Stimulated activated CD8-positive, alpha-beta memory T cell treated with anti-CD3 and anti-CD28 coated beads, Interleukin-7, amount 100 ng/mL, for 1 hour (primary cell): Measurements from ENCODE around the gene DLL1.

ENCODE experiments used
- DNase-seq, 2 donors: peaks; one replicate each; pipeline ENCODE4 v3.0.0-alpha.2; 2020; ENCODE audit warnings: low read depth in 2 of 2

Gene DLL1

DNA sequence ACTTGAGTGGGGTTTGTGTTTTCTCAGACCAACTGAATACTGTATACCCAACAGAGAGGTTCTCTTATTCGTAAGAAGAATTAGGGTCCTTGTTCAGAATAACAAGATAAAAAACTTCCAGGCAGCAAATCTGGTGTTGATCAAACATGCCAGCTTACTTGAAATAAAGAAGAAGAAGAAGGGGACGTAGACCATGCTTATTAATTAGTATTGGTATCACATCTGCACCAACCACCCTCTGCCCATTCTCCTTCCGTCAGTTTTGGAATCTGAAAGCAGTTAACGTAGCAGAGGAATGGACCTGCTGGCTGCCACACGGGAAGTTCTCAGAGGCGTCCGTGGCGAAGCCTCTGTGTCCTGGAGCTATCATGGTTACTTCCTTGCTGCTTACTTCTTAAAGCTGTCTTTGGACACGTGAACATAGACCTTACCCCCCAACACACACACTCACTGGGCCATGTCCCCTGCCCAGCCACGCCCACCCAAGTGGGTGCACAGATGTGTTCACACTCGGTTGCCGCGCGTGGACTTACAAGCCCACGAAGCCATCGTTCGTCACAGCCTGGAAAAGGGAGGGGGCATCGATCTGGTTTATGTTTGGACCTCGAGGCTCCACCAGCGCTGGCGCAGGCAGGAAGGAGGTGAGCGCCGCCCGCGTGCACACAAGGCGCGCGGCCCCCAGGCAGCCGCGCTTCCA is 4.1 kb upstream of the DLL1 start:
- no peak for DNase-seq

DNA sequence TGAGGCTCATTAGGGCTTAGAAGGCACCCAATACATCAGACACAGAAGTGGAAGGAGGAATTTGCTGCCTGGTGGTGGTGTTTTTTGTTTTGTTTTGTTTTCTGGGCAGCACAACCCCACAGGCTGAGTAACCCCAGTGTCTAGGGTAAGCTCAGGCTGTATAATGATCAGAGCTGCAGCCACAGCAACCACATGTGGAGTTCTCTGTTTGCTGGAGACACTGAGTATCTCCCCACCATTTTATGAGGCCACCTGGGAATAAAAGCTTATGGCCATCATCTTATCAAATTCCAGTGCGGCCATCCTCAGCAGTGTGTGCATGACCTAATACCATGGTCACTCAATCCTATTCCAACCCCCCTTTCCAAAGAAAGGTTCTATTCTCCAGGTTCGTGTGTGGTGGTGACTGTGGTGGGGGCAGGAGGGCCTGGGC is 3.4 kb upstream of the DLL1 start:
- DNase-seq, result no peak

DNA sequence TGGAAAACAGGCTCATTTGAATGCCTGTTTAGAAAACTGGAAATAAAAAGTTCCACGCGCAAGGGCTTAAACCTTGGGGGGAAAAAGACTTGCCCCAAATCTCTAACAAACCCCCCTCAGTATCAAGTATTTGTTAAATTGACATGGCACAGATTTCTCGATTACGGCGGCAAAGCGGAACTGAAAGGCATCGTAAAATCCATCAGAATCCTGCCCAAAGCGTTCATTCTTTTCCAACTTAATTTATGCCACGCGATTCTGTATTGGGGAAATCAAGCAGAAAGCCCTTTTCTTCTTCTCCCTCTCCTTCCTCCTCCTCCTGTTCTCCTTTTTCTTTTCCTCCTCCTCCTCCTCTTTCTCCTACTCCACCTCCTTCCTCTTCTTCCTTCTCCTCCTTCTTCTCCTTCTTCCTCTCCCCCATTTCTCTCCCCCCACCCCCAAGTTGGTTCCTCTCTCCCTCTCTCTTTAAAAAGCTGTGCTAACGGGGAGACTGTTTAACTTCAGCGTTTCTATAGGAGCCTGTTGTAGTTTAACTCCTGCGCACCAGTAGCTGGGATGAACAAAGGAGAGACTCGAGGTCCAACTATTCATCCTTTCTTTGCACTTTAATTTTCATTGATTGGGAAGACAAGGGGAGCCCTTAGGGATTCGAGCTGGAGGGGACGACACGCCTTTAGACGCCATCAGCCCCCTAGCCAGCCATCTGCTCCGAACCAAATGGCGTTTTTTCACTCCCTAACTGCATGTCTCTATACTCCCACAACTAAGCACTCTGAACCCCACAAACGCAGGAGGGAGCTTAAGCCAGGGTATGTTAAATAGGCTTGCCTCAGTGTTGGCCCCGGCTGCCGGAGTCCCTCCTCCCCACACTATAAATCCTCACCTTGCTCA is 2.7 kb upstream of the DLL1 start:
- no peak for DNase-seq

DNA sequence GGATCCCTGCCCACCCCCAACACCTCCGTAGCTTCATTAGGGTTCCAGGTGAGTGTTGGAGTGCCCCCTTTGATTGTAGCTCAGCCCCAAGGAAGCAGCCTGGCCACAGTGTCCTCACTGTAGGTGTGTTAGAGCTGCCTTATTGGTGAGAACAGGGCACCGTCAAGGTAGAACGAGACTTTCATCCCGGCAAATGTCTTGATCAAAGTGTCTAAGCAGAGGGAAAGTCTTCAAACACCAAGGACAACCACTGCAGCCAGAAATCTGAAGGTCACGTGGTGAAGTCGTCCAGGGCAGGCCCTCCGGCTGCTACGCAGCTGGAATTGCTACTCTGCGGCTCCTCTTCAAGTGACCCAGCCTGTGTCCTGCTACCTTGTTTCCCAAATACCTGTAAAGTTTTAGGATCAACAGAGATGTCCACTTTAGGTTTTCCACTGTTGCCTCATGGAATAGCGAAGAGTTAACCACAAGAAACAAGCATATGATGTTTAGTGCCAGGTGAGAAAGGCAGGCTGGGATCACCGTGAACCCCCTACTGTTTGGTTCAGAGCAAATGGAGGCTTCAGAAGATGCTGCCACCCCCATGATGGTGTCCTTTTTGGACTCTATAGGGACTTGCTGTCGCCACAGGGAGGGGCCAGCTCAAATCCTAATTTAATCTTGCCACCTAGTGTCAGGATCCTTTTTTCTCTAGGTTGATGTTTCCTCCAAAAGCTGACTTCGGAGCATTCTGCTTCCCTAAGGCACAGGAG is 1.7 kb upstream of the DLL1 start:
- no peak for DNase-seq

DNA sequence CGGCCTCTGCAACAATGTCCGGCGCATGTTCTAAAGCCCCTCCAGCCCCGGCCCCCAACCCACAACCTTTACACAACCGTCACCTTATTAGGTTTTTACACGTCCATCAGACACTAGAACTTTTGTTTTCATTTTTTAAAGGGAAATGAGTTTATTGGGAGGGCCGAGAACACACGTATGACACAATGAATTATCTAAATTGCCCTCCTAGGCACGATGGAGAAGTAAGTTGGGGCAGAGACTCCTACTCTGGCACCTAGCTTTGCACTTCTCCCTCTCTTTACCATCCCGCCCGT is 1.2 kb upstream of the DLL1 start:
- DNase-seq, result no peak

DNA sequence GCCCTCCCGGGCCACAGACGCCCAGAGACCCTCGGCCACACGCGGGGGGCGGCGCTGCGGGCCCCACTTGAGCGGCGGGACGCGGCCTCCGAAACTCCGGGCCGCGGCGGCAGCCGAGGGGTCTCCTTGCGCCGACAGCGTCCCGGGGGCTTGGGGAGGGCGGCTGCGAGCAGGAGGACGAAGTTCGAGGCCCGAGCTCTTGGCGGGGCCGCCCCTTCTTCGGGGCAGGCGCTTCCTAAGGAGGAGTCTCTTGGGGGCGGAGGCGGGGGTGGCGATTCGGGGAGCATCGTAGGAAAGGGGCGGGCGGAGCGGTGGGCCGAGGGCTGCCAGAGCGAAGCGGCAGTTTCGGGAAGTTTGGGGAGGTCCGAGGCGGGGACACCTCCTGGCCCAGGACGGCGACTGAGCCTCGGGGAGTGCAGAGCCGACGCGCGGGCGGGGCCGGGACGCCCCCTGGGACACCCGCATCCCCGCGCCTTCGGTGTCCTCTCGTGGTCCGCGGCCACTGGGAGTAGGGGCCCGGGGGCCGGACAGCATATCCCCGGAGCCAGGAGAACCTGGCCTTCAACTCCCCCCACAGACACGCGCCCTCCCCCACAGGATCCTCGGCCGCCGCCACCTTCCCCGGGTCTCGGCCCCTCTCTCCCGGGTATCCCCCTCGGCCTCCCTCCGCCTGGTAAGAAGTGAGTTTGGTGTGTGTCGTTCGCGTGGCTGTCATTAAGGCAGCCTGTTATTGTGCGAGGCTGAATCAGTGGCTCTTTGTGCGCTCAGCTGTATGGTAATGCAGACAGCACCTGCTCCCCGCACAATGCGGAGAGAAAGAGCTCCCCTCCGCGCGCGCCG is 613 bp upstream of the DLL1 start:
- no peak for DNase-seq

DNA sequence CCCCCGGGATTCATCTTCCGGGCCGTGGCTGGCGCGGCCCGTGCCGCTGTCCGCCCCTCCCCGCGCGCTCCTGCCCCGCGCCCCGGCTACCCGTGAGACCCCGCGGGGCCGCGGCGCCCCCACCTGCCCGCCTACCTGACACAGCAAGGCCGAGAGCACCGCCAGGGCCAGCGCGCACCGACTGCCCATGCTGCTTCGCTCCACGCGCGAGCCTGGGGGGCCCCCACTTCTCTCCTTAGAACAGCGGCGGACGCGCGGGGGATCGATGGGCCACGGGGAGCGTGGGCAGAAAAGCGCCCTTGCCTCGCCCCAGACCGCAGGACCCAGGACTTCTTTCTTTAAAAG is 955 bp downstream of the DLL1 start:
- DNase-seq, result no peak

DNA sequence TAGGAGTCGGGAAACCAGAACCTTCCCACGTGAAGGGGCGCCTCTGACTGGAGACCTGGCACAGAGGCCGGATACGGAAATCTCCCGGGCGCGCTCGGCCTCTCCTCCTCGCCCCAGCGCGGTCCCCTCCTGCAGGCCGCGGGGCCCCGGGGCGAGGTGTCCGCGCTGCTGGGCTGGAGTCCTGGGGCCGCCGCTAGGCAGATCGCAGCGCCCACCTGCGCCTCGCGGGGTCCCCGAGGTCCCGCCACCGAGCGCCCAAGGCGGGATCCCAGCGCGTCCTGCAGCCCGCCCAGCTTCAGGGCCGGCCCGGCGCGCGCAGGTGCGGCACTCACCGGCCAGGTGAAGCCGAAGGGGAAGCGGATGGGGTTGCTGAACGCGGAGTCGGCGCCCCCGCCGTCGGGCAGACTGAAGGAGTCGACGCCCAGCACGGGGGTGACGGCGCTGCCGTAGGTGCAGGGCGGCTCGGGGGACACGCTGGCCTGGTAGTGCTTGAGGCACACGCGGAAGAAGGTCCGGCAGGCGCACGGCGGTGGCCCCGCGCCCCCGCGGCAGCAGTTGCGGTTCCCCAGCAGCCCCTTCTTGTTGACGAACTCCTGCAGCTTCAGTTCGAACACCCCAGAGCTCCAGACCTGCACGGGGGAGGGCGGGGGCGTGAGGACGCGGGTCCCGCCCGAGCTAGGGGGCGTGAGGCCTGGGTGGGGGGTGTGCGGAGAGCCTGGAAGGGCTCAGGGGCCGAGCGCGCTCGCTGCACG is 1.5 kb downstream of the DLL1 start:
- no peak for DNase-seq

DNA sequence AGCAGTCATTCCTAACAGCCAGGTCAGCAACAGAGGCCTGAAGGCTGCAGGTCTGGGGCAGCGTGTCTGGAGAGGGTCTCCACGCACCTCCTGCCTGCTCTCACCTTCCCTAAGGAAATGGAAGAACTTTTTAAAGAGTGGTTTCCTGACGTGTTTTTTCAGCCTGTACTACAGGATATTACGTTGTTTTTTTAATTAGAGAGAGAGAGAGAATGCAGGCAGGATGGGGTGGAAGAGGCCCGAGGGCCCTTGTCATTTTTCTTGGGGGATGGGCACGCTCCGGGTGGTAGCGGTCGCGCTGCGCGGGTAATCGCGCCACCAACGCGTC is 2.1 kb downstream of the DLL1 start:
- no peak for DNase-seq

DNA sequence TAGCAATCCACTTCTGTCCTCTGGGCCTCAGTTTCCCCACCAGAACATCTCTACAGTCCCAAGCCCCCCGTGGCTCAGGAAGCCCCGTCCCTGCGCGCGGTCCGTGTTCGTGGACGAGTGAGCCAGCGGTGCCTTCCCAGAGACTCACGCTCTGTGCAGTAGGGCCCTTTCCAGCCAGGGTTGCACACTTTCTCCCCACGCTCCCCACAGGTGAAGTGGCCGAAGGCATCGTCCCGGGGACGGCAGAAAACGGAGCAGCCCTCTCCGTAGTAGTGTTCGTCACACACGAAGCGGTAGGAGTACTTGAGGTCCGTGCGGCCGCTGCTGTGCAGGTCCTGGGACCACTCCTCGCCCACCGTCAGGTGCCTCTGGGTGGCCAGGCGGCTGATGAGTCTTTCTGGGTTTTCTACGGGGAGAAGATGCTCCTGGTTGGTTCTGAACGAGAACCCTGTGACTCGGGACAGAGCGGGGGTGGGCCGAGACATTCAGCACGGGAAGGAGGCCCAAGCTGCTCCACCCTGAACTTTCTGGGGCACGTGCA is 2.7 kb downstream of the DLL1 start:
- no peak for DNase-seq

DNA sequence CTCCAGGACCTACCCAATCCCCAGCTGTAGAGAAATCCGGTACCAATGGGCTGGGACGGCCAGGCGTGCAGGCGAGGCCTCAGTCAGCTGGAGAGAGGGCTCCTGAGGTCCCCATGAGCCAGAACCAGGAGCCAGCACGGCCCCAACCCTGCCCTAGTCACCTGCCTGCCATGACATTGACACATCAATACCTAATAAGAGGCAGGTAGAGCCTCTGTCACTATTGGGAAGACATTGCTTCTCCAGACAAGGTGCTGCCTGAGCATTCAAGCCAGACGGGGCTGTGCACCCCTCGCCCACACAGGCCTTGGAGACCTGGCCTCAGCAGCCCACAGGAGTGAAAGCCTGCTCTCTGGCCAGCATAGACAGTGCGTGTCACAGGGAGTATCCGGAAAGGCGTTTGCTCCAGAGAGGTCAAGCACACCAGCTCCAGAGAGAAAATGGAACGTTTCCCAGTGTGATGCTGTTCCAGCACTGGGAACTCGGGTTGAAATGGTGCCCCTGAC is 3.5 kb downstream of the DLL1 start:
- DNase-seq, result no peak

DNA sequence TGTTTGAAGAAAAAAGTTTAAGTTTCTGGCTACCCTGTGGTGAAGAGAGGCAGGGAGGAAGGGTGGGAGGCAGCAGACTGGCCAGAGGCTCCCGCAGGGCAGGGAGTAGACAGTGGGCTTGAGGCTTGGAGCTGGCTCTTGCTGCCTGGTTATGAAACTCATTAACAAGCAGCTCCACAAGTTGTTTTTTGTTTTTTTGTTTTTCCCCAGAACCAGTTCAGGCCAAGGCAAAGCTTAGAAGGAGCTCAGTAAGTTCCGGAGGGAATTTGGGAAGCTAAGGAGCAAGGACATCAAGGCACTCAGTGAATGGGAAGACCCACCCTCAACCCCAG is 4.0 kb downstream of the DLL1 start:
- no peak for DNase-seq

DNA sequence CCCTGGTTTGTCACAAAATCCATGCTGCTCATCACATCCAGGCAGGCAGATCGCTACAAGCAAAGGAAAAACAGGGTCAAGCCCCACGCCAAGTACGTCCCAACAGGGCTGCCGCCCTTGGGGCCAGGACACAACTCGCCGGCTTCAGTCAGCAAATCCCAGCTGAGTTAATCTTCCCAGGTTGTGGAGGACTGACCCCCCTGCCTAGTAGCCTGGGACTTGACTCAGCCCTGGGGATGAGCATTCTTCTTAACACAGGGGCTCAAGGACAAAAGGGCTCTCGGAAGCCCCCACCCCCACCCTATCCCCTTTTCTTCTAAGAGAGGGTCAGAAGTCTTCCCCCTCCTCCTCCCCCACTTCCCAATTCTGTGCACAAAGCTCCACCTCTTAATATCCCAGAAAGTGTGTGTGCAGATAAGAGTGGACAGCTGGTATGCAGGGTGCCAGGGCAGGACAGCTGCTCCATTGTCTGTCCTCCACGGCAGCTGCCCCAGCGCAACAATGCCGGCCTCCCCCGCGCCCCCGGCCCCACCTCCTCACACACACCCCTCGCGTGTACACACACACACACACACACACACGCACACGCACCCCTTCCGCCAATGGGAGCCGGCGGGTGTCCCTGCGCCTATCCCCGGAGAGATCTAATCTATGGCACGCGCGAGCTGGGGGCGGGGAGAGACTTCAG is 4.5 kb downstream of the DLL1 start:
- no peak for DNase-seq

DNA sequence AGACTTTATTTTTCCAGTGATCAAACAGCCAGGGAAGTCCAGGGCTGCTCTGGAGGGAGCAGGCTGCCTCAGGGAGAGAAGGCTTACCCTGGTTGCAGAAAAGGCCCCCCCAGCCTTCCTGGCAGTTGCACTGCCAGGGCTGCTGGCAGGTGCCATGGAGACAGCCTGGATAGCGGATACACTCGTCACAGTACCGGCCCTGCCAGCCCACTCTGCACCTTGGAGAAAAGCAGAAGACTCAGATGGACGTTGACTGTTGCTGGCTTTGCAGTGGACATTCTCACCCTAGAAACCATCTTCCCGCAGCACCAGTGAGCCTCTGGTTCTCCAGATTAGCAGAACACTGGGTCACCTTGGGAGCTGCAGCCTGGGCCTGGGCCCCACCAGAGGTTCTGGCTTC is 5.4 kb downstream of the DLL1 start:
- DNase-seq, result no peak

DNA sequence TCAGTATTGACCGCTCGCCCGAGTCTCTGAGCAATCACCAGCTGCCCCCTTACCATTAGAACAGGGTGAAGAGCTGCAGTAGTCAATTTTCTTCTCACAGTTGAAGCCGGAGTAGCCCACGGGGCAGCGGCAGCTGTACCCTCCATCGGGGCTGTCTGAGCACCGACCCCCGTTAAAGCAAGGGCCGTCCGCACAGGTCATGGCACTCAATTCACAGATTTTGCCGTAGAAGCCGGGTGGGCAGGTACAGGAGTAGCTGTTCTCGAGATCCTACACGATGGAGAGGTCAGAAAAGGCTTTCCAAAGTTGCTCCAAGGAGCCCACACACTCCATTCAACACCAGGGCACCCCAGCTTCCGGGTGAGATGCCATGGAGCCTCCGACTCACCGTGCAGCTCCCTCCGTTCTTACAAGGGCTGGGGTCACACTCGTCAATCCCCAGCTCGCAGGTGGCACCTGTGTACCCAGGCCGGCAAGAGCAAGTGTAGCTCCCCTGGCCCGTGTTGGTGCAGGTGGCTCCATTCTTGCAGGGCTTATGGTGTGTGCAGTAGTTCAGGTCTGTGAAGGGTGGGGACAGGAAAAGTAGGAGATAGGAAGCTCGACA is 5.9 kb downstream of the DLL1 start:
- no peak for DNase-seq

DNA sequence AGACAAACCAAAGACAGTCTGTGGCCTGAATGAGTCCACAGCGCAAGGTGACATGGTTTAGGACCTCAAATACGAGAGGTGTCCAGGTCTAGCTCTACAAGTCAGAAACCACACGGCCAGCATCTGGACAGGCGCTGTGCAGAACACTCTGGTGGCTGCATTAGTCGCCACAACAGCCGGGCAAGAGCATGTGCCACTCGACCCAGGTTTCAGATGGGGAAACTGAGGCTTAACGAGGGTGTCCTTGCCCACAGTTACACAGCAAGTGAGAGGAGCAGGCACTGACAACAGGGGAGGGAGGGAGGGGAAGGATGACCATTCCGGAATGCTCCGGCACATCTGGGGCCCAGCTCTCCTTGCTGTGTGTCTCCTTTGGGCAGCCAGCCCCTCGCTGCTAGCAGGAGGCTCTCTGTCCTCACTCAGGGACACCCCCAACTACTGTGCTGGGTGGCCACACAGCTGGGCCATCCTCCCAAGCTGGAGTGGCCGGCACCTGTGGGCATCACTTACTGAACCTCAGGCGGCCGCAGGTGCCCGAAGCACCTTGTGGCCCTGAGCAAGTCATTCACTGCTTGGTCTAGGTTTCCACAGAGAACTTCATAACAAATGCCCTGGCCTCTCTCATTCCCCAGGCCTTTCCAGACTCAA is 6.6 kb downstream of the DLL1 start:
- no peak for DNase-seq

DNA sequence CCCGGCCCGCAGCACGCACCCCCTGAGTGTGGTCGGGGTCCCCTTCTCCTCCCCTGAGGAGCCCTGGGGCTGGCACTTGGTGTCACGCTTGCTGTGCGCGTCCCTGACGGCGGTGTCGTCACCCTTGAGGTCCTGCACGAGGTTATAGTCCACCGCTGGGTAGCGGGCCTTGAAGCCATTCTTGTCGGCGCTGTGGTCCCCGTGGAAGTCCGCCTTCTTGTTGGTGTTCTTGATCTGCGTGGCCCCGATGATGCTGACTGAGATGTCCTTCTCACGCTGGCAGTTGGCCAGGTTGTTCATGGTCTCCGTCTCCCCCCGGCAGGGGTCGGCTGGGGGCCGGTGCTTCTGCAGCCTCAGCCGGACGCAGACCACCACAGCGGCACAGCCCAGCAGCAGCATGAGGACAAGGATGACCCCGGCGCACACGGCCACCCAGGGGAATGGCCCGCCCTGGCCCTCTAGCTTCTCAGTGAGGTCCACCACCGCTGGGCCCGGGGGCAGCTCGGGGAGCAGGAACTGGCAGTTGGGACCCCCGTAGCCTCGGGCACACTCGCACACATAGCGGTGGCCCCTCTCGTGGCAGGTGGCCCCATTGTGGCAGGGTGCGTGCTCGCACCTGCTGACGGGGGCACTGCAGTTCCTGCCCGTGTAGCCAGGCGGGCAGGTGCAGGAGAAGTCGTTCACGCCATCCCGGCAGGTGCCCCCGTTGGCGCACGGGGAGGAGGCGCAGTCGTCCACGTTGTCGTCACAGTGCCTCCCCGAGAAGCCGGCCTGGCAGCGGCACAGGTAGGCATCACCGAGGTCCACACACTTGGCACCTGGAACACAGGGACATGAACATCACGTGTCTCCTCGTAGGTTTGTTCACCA is 7.4 kb downstream of the DLL1 start:
- no peak for DNase-seq

DNA sequence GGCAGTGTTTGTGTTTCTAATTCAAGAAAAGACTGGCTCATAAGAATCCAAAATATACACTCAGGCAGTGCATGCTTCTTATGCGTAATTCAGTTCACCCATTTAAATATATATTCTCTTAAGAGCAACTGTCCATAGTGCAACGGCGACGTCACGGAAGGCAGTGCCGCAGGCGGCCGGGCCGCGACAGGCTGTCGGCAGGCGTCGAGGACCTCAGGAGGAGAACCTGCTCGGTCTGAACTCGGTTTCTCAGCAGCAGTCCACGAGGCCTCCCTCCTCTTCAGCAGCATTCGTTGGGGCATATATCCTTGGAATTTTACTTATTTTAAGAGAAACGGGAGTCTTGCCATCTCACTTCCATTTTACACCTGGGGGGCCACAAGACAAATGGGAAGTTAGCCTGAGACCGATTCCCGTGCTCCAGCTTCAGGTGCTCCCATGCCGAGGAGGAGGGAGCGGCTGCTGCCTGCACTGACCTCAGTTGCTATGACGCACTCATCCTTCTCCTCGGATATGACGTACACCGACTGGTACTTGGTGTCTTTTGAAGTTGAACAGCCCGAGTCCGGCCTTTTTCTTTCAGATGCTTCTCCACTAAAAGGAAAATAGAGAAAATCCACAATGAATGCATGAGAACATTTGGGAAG is 8.2 kb downstream of the DLL1 start:
- no peak for DNase-seq
